RPMI7951 (cell line): ENCODE results near the gene COL17A1. TPM values are rescaled to one million over a fixed set of nuclear protein-coding genes. Genes with fewer than 3 reads are reported as not detected.

Experiments used
- DNase-seq: peaks from one replicate; pipeline ENCODE4 v3.0.0-alpha.2; 2012; ENCODE audit warnings: low read depth
- total RNA-seq: library from RNA; depleted of rRNA; stranded (reverse); fragments of >200 nt; shearing (Covaris generic); gene quantifications from 2 replicates; pipeline ENCODE4 v1.2.3, GENCODE V29; 2014

COL17A1 gene
- total RNA-seq, 1 experiment from 2014 or later = 2.0 TPM

DNA sequence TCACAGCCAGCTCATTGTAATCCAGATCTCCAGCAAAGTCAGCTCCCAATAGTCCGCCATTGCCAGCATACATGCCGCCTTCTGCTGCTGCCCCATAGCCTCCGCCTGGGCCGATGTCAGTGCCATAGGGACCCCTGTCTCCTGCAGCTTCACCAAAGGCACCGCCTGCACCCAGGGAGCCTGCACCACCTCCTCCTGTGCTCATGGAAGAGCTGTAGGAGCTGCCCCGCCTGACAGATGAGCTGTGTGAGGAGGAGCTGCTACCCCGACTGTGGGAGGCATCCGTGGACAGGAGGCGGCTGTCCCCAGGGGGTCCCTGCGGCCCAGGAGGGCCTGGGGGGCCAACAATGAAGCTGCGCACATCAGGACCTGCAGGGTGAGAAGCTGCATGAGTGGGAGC, 51.7 kb downstream of the COL17A1 start:
- no peak for DNase-seq

- no peak for DNase-seq
These were observed 52.2 kb downstream of the COL17A1 start for GRCh38 chr10:104033401-104033930.

DNA sequence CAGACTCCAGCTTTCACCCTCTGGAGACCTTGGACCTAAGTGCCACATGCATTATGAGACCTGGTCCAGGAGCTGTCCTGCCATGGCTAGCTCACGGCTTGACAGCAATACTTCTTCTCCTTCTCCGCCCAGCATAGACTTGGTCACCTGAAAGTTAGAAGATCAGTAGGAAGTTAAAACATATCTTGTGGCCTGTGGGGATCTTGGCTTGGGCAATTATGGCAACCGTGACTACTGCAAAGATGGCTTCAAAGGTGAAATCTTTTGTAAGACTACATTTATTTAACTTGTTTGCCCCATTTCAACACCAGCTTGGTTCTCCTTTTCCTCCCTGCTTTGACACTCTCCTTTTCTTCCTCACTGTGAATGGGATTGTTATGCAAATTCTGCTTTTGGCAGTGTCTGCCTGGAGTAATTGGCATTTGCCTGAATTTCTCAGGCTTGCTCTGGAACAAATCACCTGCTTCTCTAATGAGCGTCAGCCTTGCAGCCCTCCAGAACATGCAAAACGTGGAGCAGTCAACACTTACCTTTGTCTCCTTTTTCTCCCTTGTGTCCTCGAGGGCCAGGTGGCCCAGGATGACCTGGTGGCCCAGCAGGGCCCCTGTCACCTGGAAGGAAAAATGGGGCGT, 53.4 kb downstream of the COL17A1 start:
- DNase-seq = no peak

DNA sequence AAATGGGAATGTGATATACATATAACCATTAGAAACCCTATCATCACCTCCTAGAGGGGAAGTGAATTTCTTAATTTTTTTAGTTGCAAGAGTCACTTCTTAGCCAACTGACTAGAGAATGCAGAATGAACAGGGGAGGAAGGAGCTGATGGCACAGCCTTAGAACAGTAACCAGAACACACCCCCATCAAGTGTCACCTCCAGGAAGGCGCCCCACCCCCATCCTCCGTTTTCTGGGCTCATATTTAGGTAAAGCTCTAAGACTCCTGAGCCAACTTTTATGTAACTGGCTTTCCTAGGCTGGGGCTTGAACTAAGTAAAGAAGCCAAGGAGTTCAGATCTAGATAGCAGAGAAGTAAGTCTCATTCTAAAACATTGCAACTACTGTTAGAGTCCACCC, 54.0 kb downstream of the COL17A1 start:
- DNase-seq = no peak

- no peak for DNase-seq
These were observed 56.2 kb downstream of the COL17A1 start for GRCh38 chr10:104029521-104029860.

DNA sequence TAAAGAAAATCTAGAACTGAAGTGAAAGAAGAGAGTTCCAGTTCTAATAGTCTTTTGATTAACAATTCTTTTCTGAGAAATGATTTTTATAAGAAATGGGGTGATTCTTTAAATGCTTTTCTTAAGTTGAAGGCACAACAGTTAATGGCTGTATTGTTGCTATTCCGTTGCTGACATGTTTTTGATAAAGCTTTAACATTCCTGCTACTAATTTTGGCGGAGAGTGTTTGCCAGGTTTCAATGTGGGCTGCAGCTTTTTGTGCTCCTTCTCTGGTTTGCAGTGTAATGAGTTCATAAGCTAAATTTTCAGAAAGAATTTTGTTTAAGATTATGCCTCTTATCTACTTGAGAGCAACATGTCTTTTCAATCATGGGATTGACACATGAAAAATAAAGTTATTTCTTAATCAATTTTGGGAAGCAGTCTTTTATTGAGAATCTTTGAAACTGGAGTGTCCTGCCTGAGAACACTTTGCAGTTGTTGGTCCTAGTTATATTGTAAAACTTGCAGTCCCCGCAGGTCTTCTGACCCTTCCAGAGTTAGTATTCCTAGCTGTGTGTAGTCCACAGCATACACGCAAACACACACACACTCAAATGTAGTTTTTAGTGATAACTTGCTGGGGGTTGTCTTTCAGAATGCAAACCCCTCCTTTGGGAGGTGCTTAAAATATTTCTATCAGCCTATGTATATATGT, 56.7 kb downstream of the COL17A1 start:
- DNase-seq = no peak

GRCh38 chr10:104028146-104028545, 57.5 kb downstream of the COL17A1 start:
- DNase-seq = no peak

GRCh38 chr10:104026762-104027161, 58.9 kb downstream of the COL17A1 start:
- DNase-seq = no peak

- no peak for DNase-seq
These were observed 60.2 kb downstream of the COL17A1 start for GRCh38 chr10:104025524-104025923.

DNA sequence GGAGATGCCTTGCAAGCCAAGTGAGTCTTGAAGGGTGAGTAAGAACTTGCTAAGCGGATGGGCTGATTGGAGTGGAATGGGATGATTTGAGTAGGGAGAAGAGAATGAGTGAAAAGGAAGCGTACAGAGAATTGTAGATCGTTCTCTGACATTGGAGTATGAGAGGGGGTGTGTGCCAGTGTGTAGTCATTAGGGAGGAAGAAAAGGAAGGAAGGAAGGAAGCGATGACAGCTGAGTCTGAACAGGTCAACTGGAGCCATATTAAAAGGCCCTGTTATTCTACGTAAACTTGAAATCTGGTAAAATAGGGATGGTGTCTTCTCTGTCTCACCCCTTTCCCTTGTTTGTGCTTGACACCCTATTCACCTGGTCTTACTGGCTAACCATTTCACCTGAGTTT, 63.7 kb downstream of the COL17A1 start:
- no peak for DNase-seq

GRCh38 chr10:104021246-104021645, 64.4 kb downstream of the COL17A1 start:
- no peak for DNase-seq

DNA sequence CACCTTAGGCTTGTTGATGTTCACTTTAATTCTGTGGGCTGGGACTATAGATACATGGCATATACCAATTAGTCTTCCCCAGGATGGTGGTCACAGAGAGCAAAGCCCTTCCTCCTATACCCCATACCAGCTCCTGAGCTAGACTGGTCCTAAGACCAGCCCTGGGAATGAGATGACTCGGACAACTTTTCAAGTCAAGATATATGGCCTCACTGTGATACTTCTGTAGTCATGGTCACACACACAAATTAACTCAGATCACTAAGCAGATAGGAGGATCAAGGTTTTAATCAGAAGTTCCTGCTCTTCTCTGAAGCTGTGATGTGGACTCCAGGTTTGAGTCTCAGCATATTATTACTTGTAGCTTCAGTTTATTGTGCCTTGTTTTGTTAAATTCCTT, 65.7 kb downstream of the COL17A1 start:
- no peak for DNase-seq

GRCh38 chr10:104018471-104018870, 67.2 kb downstream of the COL17A1 start:
- DNase-seq = no peak

GRCh38 chr10:104016661-104017060, 69.0 kb downstream of the COL17A1 start:
- DNase-seq = no peak

- no peak for DNase-seq
These were observed 71.5 kb downstream of the COL17A1 start for GRCh38 chr10:104014176-104014575.

DNA sequence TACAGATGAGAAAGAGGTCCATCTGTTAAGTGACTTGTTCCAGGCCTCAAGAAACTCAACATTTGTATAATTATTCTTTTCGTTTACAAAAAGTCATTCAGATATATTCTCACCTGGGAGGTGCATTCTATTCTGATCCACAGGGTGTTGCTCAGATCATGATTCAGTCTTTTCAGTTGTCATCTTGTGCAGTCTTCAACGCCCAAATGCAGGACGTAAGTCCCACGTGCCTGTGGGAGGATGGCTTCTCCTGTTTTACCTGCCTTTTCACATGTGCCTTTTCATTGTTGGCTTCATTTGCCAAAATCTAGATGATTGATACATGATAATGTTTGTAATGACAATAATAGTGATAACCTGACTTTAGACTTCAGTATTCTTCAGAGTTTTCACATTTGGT, 72.2 kb downstream of the COL17A1 start:
- DNase-seq = no peak

- no peak for DNase-seq
These were observed 73.8 kb downstream of the COL17A1 start for GRCh38 chr10:104011904-104012303.

GRCh38 chr10:104005172-104005863, 80.4 kb downstream of the COL17A1 start:
- DNase-seq = no peak

- DNase-seq = no peak
These were observed 82.8 kb downstream of the COL17A1 start for GRCh38 chr10:104002911-104003310.

- DNase-seq = no peak
These were observed 86.9 kb downstream of the COL17A1 start for GRCh38 chr10:103998805-103999204.

DNA sequence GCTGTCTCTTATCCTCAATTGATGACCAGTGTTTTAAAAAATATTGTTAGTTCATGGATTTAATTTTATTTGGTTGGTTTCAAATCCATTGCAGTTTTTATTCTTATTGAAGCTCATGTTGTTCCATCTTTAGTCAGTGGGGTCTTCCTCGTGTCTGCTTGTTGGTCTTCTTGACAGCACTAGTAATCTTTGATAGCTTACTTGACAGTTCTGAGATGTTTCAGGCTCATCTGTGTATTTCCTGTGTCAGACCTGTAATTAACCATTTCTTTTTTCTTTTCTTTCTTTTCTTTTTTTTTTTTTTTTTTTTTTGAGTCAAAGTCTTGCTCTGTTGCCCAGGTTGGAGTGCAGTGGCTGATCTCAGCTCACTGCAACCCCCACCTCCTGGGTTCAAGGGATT, 90.5 kb downstream of the COL17A1 start:
- DNase-seq = no peak

- no peak for DNase-seq
These were observed 94.1 kb downstream of the COL17A1 start for GRCh38 chr10:103991393-103992128.
